Hypothalamus (tissue), 51 donors: Measurements from ENCODE around the gene NID2.

ENCODE experiments used
- DNase-seq, 51 donors: peaks; one replicate each; lab custom pipeline; 2025; lab: John Stamatoyannopoulos, UW

The NID2 gene, protein sequence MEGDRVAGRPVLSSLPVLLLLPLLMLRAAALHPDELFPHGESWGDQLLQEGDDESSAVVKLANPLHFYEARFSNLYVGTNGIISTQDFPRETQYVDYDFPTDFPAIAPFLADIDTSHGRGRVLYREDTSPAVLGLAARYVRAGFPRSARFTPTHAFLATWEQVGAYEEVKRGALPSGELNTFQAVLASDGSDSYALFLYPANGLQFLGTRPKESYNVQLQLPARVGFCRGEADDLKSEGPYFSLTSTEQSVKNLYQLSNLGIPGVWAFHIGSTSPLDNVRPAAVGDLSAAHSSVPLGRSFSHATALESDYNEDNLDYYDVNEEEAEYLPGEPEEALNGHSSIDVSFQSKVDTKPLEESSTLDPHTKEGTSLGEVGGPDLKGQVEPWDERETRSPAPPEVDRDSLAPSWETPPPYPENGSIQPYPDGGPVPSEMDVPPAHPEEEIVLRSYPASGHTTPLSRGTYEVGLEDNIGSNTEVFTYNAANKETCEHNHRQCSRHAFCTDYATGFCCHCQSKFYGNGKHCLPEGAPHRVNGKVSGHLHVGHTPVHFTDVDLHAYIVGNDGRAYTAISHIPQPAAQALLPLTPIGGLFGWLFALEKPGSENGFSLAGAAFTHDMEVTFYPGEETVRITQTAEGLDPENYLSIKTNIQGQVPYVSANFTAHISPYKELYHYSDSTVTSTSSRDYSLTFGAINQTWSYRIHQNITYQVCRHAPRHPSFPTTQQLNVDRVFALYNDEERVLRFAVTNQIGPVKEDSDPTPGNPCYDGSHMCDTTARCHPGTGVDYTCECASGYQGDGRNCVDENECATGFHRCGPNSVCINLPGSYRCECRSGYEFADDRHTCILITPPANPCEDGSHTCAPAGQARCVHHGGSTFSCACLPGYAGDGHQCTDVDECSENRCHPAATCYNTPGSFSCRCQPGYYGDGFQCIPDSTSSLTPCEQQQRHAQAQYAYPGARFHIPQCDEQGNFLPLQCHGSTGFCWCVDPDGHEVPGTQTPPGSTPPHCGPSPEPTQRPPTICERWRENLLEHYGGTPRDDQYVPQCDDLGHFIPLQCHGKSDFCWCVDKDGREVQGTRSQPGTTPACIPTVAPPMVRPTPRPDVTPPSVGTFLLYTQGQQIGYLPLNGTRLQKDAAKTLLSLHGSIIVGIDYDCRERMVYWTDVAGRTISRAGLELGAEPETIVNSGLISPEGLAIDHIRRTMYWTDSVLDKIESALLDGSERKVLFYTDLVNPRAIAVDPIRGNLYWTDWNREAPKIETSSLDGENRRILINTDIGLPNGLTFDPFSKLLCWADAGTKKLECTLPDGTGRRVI (N-terminal part only)

DNA sequence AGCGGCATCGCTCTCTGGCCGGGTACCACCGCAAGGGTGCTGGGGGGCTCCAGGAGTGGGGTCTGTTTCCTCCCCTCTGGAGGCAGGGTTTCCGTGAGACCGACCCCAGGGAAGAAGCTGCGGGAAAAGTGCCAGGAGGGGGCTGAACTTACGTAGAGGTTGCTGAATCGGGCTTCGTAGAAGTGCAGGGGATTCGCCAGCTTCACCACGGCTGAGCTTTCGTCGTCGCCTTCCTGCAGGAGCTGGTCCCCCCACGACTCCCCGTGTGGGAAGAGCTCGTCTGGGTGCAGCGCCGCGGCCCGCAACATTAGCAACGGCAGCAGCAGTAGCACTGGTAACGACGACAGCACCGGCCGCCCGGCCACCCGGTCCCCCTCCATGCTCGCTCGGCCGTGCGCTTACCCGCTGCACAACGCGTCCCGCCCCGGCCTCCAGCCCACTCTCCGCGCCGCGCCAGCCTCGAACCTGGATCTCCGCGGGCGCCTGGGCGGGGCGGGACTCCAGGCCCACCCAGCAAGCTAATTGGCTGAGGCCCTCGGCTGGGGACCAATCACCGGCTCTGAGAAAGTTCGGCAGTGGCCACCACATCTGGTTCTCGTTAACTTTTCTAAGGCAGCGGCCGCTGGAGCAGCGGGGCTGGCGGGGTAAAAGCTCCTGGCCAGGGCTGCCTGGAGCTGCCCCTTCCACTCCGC, at the start of gene NID2:
Gene NID2, minus strand, starts transcription at position 445 of the 692 bp plus-strand sequence. Its CDS starts 65 bp downstream, at position 380.
- DNase-seq, result peak in 37 of 51 donors; percentile 15 to 80 (median 44)

DNA sequence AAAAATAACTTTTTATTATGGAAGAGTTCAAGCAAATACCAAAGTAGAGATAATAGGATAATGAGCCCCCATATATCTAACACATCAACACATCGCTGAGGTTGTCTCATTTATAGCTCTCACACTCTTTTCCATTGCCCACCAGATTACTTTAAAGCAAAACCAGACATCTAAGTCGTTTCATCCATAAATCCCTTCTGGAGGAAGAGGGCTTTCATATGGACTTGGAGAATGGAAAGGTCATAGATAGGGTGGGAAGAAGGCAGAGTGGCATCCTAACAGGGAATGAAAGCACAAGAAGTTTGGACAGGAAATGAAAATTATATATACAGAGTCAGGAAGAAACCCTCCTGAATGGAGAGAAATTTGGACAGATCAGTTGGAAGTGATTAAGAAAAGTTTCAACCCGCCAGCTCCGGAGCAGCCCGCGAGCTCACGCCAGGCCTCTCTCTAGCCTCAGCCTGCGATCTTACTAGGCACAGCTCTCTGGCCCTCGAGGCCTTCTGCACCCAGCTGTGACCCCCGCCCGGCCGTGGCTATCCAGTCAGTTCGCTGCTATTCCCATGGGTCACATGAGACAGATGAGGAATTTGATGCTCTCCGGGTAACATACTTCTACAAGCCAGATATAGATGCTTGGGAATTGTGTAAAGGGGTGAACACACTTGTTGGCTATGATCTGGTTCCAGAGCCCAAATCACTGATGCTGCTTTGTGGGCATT, 48.4 kb upstream of the NID2 start:
- peak in 2 of 51 donors; percentile 5 to 6 for DNase-seq

DNA sequence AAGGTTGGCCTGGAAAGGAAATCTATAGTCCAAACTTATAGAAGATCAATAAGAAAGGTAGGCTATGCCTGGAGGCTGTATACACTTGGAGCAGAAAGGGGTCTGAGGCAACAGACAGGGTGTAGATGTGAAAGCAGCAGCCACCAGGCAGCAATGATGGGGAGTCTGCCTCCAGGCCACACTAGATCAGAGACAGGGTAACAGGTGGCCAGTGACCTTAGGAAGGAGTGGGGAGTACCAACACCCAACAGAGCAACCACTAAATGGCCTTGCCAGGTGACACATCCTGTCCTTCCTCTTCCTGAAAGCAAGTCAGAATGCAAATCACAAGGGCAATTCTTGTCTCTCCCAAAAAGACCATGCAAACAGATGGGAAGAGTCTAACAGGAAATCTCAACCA, 46.4 kb upstream of the NID2 start:
- no peak for DNase-seq

DNA sequence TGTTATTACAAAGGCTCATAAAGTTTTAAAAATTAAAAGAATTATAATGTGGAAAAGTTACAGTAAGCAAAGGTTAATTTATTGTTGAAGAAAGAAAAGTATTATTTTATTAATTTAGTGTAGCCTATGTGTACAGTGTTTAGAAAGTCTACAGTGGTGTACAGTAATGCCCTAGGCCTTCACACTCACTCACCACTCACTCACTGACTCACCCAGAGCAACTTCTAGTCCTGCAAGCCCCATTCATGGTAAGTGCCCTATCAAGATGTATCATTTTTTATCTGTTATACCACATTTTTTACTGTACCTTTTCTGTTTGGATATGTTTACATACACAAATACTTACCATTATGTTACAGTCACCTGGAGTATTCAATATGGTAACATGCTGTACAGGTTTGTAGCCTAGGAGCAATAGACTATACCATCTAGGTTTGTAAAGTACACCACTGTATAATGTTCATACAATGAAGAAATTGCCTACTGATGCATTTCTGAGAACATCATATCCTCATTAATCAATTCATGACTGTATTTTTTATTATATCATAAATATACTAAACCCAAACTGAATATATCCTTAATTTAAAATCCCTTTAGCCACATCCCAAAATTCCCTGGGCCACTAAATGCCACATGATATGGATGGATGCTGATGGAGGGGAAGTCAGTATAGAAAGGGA, 43.6 kb upstream of the NID2 start:
- no peak for DNase-seq

DNA sequence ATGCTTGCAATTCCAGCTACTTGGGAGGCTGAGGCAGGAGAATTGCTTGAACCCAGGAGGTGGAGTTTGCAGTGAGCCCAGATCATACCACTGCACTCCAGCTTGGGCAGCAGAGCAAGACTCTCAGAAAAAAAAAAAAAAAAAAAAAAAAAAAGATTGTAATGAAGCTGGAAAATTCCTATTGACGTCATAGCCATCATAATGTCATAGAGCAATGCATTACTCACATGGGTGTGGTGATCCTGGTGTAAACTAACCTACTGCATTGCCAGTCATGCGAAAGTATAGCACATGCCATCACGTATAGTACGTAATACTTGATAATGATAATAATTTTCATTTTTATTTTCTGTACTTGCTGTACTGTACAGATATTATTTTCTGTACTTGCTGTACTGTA, 42.7 kb upstream of the NID2 start:
- no peak for DNase-seq

DNA sequence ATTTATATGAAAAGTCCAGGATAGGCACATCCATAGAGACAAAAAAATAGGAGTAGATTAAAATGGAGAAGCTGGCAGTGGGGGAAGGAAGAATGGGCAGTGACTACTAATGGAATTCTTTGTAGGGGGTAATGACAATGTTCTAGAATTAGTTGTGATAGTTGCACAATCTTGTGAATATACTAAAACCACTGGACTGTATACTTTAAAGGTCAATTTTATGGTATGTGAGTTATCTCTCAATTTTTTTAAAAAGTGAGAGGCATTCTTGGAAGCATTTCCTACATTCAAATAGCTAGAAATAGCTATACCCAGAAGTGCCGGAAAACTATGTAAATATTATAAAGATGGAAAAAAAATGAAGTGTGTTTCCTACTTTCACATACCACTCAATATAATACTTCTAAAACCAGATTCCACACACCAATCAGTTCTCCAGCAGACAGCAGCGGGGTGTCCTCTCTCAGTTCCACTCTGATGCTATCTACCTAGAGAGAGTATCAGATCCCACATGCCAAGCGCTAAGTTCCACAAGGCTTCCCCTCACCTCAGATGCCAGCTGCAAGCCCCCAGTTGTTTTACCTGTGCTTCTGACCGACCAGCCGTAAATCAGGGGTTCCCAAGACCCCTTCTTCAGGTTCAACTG, 41.7 kb upstream of the NID2 start:
- no peak for DNase-seq

DNA sequence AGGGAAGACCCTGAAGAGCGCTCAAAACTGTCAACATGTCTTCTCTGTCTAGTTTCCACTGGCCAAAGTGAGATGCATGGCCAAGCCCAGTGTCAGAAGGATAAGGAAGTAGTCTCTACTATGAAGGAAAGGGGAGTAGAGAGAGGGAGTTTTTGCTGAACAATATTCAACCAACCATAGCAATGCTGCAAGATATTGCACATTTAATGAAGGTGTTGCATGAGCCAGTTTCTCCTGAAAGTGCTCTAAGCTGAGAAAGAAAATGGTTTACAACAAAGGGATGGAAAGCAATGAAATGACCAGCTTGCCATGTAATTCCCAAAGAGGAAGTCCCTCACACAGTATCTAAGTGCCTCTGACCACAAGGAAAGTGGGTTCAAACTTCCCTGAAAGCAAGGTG, 40.0 kb upstream of the NID2 start:
- no peak for DNase-seq

DNA sequence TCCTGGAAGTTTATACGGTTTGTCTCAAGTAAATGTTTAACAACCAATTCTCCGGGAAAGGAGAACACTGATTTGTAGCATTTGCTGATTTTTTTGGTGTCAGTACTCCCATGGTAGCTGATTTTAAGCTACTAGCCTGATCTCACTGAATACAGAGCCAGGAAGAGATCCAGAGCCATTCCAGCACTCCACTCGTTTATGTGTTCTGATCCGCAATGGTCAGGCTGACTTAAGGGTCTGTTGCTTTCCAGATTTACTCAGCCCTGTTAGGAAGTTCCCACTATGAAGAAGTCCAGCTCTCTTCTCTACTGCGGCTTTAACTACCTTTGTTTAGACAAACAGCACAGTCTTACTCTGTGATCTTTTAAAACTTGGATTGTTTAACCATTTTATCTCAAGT, 38.0 kb upstream of the NID2 start:
- no peak for DNase-seq

DNA sequence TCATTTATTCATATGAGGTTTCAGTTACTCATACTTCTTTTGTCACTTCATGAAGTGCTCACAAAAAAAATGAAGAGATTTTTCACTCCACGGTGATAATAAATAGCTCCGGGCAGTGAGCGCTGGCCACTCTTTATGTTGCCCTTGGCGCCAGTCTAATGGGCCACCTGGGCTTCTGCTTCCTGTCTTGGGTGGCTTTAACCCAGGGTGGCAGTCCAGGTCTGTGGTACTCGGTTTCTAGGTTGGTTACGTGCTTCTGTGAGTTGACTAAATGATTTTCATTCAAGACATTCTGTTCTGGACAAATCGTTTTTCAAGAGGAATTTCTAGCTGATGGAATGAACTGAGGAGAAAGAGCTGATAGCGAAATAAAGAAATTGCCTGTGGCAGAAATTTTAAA, 34.6 kb upstream of the NID2 start:
- DNase-seq, result no peak

DNA sequence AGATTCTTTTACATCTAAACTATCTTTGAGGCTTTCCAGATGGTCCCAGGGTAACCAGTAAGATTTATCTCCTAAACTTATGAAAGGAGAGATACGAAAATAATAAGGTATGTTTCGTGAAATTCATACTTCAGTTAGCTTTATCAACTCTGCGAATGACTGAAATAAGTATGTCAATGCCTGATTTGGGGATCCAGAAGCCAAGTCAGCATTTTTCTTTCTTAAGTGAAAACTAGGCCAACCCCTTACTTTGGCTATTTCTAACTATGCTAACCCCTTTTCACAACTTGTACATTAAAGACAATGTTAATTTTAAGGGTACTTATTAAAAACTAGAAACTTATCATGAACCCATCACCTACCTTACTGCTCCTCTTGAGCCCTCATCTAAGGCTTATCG, 26.9 kb upstream of the NID2 start:
- DNase-seq, result no peak

DNA sequence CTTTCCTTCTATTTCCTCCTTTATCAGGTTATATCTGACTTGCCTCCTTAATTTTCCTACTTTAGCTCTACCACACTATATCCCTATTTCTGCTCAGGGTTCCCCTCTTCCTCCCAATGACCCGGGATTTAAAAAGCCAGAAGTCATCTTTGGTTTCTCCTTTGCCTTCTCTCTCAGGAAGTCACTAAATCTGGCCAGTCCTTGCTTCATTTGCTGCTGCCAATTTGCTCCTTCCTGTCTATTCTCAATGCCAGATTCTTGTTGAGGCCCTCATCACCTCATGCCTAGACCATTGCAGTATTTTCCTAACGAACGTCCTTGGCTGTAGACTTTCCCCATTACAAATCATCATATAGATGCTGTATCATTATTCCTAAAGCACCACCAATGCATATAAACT, 26.5 kb upstream of the NID2 start:
- no peak for DNase-seq

DNA sequence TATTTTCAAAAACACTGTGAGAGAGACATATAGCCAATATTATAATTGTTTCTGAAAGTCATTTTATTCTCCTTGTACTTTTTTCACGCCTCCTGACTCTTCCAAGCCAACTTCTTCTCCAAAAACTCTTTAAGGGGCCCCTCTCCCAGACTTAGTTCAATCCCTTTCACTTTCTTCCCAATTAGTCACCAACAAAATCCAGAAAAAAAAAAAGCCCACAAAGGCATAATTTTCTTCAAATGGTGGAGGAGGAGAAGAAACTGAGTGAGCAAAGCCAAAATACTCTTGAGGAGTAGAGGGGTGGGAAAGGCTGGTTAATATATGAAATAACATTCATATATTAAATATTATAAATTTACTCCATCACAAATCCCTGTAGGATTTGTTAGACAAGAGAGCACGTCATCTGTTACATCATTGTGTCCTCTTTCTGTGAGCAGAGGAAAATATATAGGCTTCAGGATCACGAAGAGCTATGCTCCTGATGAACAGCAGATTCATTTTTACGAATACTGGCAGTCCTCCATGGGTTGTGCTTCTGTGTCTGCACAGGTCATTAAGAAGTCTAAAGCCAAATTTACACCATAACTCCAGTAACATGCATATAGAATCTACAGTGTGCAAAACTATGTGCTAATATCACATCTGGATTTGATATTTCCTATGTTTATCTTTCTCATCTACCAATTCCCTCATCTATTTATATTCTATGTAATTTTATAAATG, 25.9 kb upstream of the NID2 start:
- no peak for DNase-seq

DNA sequence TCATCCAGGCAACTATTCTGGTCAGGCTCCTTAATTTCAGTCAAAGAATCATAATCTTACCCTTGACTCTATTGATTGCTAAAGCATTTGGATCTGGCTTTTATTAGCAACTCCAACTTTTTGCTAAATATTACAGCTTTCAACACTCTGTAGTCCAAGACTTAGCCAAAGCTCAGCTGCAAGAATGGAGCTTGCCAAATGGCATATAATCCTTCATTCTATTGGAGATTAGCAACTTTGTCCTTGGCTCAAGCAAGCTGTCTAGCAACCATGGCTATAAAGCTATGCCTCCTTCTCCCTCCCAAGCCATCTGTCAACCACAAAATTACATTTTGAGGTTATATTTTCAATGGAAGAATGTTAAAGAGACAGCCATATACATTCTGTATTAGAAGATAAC, 23.1 kb upstream of the NID2 start:
- no peak for DNase-seq

DNA sequence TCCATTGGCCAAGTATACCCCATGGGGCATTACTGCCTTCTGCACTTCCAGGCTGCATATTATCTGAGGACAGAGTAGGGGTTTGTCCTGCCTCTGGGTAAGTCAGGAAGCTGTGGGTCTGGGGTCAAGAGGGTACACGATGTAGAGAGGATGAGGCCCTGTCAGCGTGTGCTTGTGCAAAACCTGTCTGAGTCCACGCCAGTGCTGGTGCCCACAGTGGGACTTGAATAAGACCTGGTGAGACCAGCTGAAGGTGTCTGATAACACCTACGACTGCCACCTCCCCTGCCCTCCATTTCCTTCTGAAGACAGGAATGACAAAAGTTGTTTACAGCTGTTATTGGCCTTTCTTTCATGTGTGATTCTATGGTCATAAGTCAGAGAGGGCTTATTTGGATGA, 22.1 kb upstream of the NID2 start:
- DNase-seq, result no peak

DNA sequence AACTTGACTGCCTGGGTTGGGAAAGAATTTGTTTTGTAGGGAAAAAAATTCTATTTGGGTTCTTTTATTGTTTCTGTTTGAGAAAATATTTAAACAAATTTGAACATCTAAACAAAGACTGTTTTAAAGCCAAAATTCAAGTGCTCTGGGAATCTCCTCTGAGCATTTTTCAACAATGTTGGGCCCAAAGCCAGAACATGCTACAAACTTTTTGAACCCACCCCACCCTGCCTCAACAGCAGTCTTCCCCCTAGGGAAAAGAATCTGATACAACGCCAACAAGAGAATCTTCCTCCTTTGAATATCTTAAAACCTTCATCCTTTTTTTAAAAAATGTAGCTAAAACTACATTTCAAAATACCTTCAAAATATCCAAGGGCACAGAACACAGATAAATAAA, 20.4 kb upstream of the NID2 start:
- DNase-seq, result no peak

DNA sequence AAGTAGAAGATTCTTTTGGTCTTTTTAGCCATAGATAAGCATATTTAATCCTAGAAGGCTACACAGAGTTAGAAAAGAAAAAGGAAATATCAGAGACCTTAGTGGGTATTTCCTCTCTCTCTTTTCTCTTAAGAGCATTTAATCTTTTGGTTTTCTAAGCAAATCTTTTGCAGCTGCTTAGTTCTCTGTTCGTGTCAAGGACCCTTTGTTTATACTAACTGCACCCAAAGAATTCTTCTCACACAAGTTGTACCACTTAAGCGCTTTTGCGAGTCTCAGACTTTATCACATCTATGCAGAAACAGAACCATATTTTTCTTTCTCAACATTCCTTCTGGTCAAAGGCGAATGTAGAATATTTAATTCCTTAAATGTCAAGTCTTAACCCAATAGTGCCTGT, 17.9 kb upstream of the NID2 start:
- DNase-seq, result no peak

DNA sequence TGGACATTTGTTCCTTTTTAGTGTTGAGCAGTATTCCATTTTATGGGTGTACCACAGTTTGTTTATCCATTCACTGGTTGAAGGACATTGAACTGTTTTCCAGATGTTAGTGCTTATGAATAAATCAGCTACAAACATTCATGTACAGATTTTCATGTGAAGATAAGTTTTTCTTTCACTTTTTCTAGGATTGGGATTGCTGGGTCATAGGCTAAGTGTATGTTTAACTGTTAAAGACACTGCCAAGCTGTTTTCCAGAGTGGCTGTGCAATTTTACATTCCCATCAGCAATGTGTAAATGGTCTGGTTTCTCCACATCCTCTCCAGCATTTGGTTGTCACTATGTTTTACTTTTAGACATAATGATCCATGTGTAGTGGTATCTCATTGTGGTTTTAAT, 14.0 kb upstream of the NID2 start:
- no peak for DNase-seq

DNA sequence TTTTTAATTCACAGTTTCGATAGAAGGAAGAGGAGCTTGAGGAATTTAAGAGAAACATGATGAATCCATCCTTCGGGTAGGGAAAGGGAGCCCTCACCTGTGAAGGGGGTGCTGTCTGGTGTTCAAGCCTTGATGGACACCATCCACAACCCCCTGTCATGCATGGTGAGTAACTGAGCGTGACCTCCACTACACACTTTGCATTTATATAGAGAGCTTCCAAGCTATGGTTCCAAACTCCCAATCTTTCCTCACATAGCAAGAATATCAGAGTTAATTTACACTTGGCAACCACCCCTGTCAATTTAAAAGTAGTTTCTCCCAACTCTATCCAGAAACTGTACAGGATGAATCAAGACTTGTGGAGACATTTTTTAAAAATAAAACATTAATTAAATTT, 13.1 kb upstream of the NID2 start:
- DNase-seq, result no peak
